Amniotic stem cell (primary cell): ENCODE data around the gene SPIB.

Source experiments
- DNase-seq: peaks from one replicate; lab custom pipeline; 2025; lab: John Stamatoyannopoulos, UW

The SPIB gene

DNA sequence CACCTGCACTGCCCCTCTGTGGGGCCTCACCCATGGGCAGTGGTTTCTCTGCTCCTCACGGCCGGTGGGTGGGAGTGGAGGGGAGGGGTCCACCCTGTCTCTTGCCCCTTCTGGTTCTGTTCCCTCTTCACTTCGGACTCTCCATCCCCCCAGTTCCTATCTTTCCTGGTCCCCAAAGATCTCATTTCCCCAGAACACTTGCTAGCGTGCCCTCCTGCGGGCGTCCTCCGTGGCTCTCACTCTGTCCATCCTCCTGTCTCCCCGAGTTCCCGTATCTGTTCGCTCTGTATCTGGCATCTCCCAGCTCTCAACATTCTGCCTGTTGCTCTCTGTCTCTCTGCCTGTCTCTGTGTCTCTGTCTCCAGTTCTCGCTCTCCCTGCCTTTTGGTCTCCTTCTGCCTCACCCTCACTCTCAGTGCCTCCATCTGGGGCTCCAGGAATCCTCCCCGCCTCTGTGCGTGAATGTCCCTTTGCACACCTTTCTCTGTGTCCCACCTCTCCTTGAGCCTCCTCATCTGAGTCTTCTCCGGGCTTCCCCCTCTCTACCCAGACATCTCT lies 363 bp downstream of the SPIB start:
- no peak for DNase-seq

GRCh38 chr19:50419580-50420035 lies 870 bp downstream of the SPIB start:
- no peak for DNase-seq

DNA sequence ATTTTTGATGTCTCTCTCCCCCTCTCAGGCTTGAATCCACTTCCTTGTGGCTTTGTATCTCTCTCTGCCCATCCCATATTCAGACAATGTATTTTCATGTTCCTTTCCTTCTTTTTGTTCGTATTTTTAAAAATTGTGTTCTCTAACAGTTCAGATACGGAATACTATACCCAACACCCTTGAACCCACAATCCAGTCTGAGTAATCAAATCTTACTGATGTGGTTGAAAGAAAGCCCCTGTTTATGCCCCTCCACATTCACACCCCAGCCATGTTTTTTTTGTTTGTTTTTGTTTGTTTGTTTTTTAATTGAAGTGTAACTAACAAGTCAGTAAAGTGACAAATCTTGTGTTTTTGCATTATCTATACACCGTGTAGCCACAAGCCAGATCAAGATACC lies 1.4 kb downstream of the SPIB start:
- DNase-seq = no peak

GRCh38 chr19:50420808-50421207 lies 2.1 kb downstream of the SPIB start:
- DNase-seq = no peak

- DNase-seq = no peak
Measured at GRCh38 chr19:50422397-50423278, 3.9 kb downstream of the SPIB start.

GRCh38 chr19:50423279-50424113 lies 4.8 kb downstream of the SPIB start:
- no peak for DNase-seq

DNA sequence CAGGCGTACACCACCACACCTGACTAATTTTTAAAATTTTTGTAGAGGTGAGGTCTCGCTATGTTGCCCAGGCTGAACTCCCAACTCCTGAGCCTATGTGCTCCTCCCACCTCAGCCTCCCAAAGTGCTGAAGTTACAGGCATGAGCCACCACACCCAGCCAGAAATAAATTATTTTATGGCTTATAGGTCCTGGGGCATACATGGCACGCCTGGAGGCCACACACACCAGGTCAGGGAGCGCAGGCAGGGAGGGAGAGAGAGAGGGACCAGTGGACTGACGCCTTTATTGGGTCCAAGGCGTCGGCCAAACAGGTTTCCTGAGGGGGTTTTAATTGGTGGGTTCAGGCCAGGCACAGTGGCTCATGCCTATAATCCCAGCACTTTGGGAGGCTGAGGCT lies 6.8 kb downstream of the SPIB start:
- no peak for DNase-seq

GRCh38 chr19:50427318-50427925 lies 8.7 kb downstream of the SPIB start:
- no peak for DNase-seq

- no peak for DNase-seq
Measured at GRCh38 chr19:50427997-50428425, 9.3 kb downstream of the SPIB start.

DNA sequence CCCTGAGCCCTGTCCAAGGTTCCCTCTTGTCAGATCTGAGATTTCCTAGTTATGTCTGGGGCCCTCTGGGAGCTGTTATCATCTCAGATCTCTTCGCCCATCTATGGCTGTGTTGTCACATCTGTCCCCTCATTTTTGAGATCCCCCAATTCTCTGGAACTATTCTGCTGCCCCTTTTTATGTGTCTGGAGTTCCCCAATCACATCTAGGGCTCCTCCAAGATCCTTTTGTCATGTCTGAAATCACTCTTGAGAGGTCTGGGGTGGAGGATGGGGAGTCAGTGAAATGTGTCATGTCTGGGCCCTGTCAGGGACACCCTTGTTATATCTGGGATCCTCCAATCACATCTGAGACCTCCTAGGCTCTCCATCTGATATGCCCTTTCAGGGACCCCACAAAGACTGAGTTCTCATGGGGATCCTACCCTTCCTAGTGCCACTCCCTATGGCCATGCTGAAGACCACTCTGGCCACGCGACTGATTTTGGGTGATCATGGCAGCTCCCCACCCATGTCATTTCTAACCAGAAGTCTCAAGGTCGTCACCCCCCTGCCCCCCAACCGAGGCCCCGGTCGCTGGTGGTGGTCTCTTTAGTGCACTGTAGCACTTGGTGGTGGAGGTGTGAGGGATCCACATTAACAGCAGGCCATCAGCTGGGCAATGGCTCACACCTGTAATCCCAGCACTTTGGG lies 10.2 kb downstream of the SPIB start:
- no peak for DNase-seq

DNA sequence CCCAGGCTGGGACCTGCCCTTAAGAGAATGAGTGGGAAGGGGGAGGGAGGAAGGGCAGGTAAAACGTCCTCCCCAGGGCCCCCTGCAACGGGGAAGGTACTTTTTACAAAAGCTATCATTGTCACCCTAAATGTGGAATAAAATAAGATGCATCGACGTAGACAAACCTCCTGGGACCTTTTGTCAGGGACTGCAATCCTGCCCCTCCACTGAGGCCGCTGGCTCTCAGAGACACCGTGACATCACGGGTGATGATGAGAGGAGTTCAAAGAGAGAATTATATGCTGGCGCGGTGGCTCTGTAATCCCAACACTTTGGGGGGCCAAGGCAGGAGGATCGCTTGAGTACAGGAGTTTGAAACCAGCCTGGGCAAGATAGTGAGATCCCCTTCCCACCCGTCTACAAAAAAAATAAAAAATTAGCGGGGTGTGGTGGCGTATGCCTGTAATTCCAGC lies 12.2 kb downstream of the SPIB start:
- DNase-seq = no peak

DNA sequence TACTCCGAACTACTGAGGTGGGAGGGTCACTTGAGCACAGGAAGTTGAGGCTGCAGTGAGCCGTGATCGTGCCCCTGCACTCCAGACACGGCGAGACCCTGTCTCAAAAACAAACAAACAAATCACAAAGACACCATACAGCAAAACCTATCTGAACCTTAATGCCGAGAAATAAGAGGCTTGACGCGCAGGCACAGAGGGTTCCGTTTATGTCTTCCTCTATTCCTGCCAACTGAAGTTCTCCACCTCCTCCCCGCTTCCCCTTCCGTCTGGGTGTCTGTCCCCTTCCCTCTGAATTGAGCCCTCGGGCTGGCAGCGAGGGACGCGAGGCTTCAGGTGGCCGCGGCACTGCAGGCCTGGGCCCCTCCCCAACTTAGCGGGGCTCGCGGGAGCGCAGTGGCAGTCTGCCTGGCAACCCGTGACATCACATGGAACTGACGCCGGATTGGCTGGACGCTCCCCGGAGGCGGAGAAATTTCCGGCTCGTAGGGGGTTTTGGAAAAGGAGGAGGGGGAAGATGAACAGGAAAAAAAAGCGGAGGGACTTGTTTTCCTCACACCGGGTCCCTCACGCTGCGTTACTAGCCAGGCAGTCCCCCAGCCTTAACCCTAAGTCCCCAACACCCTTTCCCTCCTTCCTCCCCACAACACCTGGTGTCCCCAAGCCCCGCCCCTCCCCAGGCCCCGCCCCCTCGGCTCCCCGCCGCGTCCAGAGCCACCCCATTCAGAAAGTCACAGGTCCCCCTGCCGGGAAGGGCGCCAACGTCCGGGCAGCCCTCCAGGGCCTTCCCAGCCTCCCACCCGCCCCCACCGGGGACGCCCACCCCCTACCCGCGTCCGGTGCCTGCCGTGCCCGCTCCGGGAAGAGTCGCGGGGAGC lies 12.8 kb downstream of the SPIB start:
- peak; percentile 10 for DNase-seq

GRCh38 chr19:50432221-50433028 lies 13.7 kb downstream of the SPIB start, which contains the start of gene MYBPC2:
Gene MYBPC2, plus strand, starts transcription at chr19:50432892. Its CDS starts 62 bp downstream, at chr19:50432954.
- no peak for DNase-seq

GRCh38 chr19:50433201-50434180 lies 14.8 kb downstream of the SPIB start:
- no peak for DNase-seq

DNA sequence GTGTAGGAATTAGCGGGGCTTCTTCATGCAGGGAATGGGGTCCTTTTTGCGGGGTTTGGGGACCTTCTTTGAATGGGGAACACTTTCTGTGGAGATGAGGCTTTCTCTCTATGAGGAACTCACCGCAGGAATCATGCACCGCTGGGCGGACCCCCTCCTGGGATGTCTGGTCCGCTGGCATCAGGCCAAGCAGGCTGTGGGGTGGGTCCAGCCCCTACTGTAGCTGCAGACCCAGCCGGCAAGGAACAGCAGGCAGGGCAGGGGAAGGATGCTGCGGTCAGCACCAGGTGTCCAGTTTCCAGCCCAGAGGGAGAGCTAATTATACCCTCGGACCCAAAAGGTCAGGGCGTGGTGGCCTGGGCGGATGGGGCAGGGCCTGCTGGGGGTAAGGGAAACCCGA lies 15.8 kb downstream of the SPIB start:
- no peak for DNase-seq

DNA sequence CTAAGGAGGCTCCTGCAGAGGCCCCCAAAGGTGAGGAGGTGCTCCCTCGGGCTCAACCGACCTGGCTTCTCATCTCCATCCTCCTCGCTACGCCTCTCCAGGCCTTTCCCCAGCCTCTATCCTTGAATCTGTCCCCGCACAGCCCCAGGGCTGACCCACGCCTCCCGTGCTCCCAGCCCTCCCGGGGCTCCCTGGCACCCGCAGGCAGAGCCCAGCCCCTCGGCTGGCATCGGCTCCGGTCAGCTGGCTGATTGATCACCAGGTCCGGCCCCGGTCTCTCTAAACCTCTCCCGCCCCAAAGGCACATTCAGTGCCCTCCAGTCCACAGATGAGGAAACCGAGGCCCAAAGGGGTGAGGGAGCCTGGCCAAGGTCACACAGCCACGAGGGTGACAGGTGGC lies 16.5 kb downstream of the SPIB start:
- no peak for DNase-seq

- DNase-seq = no peak
Measured at GRCh38 chr19:50435627-50436026, 16.9 kb downstream of the SPIB start.

GRCh38 chr19:50437862-50438449 lies 19.2 kb downstream of the SPIB start:
- DNase-seq = no peak
